Measurements from ENCODE around the gene SENP1. TPM values are rescaled to one million over a fixed set of nuclear protein-coding genes. Genes with fewer than 3 reads are reported as not detected.

Gene SENP1
- total RNA-seq, 6 experiments from 2014 or later, result 3.6 to 6.5 (median 5.1) TPM

DNA sequence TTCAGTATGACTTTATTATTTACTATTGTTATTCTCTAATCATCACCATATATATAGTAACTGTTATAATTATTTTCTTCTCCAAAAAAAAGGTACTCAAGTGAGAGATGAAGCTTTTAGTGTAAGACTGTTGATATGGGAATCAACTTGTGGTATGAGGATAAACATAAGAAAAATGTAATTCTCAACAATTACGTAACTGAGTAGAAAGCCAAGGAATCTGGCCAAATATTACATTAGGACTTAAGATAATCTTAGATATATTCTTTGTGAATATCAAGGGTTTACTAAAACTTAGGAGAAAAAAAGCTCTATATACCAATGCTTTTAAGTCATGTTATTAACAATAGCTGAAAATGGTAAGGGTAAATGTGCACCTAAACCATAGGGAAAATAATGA lies 13.3 kb downstream of the SENP1 start:
- TF ChIP-seq, protein P1, sequence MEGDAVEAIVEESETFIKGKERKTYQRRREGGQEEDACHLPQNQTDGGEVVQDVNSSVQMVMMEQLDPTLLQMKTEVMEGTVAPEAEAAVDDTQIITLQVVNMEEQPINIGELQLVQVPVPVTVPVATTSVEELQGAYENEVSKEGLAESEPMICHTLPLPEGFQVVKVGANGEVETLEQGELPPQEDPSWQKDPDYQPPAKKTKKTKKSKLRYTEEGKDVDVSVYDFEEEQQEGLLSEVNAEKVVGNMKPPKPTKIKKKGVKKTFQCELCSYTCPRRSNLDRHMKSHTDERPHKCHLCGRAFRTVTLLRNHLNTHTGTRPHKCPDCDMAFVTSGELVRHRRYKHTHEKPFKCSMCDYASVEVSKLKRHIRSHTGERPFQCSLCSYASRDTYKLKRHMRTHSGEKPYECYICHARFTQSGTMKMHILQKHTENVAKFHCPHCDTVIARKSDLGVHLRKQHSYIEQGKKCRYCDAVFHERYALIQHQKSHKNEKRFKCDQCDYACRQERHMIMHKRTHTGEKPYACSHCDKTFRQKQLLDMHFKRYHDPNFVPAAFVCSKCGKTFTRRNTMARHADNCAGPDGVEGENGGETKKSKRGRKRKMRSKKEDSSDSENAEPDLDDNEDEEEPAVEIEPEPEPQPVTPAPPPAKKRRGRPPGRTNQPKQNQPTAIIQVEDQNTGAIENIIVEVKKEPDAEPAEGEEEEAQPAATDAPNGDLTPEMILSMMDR (IDR thresholded peaks at IDR 0.05), result no peak
- TF ChIP-seq POLR2A (IDR thresholded peaks at IDR 0.05), result no peak
- 92% methylated on average over 1 of the region's 1 CpG for WGBS (ENCODE audit: insufficient coverage, low coverage, low lambda C conversion rate, missing lambda C conversion rate)
- no peaks in the 10 kb centered on the region for H3K27me3 ChIP-seq
- no peaks in the 10 kb centered on the region for H3K4me1 ChIP-seq
- H3K4me3 ChIP-seq, result no peak overlapping the region
- DNase-seq (no peak), ATAC-seq (no peak)
- intact Hi-C loops (cut with DNase I), result no loop called here
- peaks cover 0 to 55% (median 3%) of the 10 kb centered on the region in 4 donors for H3K36me3 ChIP-seq
- H3K27ac ChIP-seq, result no peak overlapping the region
- no peaks in the 10 kb centered on the region for H3K9me3 ChIP-seq

DNA sequence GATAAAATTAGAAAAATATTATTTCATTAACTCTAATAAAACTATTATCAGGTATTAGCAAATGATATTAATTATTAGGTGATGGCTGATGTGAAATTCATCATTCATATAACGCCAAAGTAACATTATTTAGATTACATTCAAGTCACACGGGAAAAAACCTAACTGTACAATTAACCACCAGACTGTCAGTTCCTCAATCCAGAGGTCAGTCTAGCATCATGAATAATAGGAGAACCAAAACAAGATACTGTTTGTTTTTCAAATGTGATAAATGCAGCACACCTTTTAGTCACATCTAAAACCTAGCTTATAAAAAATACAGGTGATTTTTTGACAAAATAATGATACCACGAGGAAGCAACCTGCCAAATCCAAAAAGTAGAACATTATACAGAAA lies 19.6 kb downstream of the SENP1 start:
- DNase-seq (no peak), ATAC-seq (no peak)
- no peak overlapping the region for H3K27ac ChIP-seq
- no peaks in the 10 kb centered on the region for H3K27me3 ChIP-seq
- no peaks in the 10 kb centered on the region for H3K4me1 ChIP-seq
- H3K9me3 ChIP-seq, result no peaks in the 10 kb centered on the region
- no peak overlapping the region for H3K4me3 ChIP-seq
- TF ChIP-seq, protein P1 (IDR thresholded peaks at IDR 0.05), result no peak
- TF ChIP-seq POLR2A (IDR thresholded peaks at IDR 0.05), result no peak
- WGBS (ENCODE audit: insufficient coverage, low coverage, low lambda C conversion rate, missing lambda C conversion rate), result 90% methylated on average over 3 of the region's 3 CpGs
- intact Hi-C loops (cut with DNase I), result loop anchor here in 1 of 2 donors (10.0 kb wide), 1 partner anchor 78 kb away; no protein-coding TSS in a partner anchor
- peaks cover 0 to 43% (median 11%) of the 10 kb centered on the region in 4 donors for H3K36me3 ChIP-seq

DNA sequence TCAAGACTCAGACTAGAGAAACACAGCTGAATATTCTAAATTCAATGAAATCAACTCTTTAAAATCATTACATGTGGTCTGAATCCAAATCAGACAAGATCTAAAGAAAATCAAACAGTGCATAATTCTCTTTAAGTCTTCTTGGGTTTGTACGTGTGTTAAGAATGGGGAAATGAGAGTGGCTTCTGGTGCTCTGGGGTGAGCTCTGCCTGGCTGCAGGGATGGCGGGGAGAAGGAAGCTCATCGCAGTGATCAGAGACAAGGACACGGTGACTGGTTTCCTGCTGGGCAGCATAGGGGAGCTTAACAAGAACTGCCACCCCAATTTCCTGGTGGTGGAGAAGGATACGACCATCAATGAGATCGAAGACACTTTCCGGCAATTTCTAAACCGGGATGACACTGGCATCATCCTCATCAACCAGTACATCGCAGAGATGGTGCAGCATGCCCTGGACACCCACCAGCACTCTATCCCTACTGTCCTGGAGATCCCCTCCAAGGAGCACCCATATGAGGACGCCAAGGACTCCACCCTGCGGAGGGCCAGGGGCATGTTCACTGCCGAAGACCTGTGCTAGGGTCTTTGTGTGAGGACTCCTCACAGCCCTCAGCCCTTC lies 20.9 kb downstream of the SENP1 start:
- no peaks in the 10 kb centered on the region for H3K4me1 ChIP-seq
- no peak for TF ChIP-seq POLR2A (IDR thresholded peaks at IDR 0.05)
- TF ChIP-seq, protein P1 (IDR thresholded peaks at IDR 0.05), result no peak
- no peak for ATAC-seq
- peaks cover 0 to 45% (median 11%) of the 10 kb centered on the region in 4 donors for H3K36me3 ChIP-seq
- no peak overlapping the region for H3K27ac ChIP-seq
- H3K9me3 ChIP-seq, result no peaks in the 10 kb centered on the region
- no peak for DNase-seq
- no peak overlapping the region for H3K4me3 ChIP-seq
- WGBS (ENCODE audit: insufficient coverage, low coverage, low lambda C conversion rate, missing lambda C conversion rate), result 57% methylated on average over 5 of the region's 12 CpGs
- intact Hi-C loops (cut with DNase I), result loop anchor here in 1 of 2 donors (10.0 kb wide), 1 partner anchor 80 kb away; no protein-coding TSS in a partner anchor
- no peaks in the 10 kb centered on the region for H3K27me3 ChIP-seq

DNA sequence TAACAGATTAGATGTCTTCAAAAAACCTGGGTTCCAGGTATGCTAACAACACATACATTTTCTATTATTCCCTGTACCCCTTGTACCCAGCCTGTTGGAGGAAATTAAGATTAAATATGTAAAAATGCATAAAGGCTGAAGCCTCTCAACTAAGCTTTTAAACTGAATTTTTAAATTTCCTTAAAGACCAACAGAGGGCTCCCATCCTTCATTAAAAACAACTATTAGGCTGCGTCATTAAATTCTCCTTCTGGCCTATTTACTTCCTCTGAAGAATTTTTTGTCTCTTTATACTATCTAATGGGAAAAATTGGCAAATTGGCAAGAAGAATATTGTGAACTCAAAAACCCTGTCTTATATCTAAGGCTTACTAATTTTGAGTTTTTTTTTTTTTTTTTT lies 21.8 kb downstream of the SENP1 start:
- Histone ChIP-seq H3K4me3 (no peak overlapping the region), H3K27ac (no peak overlapping the region), H3K9me3 (no peaks in the 10 kb centered on the region), H3K36me3 (peaks cover 0 to 45% (median 11%) of the 10 kb centered on the region in 4 donors), H3K27me3 (no peaks in the 10 kb centered on the region), H3K4me1 (no peaks in the 10 kb centered on the region)
- peak in 1 of 4 donors; percentile 38 for ATAC-seq
- intact Hi-C loops (cut with DNase I), result loop anchor here in 1 of 2 donors (10.0 kb wide), 1 partner anchor 81 kb away; no protein-coding TSS in a partner anchor
- no peak for DNase-seq
- 29% methylated on average over 1 of the region's 1 CpG for WGBS (ENCODE audit: insufficient coverage, low coverage, low lambda C conversion rate, missing lambda C conversion rate)
- TF ChIP-seq POLR2A (IDR thresholded peaks at IDR 0.05), result no peak
- TF ChIP-seq, protein P1 (IDR thresholded peaks at IDR 0.05), result peak; percentile 18 to 37 (median 25)
